Measurements from ENCODE around the gene ZBED4.
A peak's percentile ranks its signal among the peaks of the same experiment; 100 is the strongest.

Gene ZBED4

DNA sequence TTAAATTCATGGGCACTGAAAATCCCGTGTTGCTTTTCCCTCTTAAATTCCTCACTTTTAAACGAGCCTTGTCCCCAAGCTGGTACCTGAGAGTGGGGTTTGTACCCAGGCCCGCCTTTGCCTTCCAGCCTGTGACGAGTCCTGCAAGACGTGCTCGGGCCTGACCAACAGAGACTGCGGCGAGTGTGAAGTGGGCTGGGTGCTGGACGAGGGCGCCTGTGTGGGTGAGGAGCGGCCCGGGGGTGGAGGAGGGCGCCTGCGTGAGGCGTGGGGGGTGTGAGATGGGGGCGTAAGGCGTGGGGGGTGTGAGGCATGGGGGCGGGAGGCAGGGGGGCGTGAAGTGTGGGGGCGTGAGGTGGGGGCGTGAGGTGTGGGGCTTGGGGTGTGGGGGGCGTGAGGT lies 68.8 kb downstream of the ZBED4 start:
- no peak for DNase-seq

DNA sequence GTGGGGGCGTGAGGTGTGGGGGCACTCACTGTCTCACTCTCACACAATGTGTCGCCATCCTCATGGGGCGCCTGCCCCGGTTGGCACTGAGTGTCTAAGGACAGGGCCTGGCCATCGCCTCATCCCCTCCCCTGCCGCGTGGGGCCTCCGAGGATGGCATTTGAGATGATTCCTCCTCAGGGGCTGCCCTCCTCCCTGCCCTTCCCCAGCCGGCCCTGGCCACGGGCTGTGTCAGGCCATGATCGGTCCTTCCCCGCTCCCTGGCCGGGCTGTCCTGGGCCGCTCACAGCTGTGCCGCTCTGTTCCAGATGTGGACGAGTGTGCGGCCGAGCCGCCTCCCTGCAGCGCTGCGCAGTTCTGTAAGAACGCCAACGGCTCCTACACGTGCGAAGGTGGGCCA lies 69.3 kb downstream of the ZBED4 start:
- DNase-seq = no peak

DNA sequence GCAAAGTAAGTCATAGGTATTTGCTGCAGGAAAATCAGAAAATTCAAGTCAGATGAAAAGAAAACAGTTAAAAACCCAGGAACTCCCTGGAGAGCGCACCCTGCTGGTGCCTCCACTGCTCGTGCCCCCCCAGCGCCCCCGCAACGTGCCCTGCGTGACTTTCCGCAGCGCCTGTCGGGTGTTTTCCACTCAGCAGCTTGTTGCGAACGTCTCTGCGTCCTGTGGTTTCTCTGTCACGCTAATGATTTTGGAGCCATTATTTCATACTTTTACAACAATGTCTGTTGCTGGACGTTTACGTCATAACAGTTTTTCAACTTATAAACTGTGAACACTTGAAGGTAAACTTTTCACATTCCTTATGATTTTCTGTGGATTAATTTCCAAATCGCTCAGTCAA lies 69.8 kb downstream of the ZBED4 start:
- peak in 1 of 2 donors; percentile 38 for DNase-seq

DNA sequence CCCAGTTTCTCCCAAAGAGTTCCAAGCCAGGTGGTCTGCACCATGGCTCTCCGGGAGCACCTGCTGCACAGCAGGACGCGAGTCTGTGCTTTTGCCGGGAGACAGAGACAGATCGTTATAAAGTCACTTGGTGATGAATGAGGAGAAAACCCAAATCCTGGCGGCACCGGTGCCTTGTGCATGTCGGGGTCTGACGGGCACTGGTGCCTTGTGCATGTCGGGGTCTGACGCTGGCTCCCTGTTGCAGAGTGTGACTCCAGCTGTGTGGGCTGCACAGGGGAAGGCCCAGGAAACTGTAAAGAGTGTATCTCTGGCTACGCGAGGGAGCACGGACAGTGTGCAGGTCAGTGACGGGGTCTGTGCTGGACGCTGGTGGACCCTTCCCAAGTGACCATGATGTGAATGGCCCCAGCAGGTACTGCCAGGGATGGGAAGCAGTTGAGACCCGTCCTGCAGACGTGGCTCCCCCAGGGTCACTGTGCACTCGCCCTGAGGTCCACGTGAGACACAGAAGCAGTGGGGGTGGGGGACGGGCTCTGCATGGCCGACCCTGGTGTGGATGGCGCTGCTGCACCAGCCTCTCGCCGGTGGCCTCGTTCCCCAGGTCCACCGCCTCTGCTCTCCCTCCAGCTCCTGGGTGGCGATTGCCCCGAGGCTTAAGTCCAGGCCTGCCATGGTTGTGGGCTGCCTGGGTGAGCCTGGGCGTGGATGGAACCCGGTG lies 70.6 kb downstream of the ZBED4 start:
- no peak for DNase-seq

DNA sequence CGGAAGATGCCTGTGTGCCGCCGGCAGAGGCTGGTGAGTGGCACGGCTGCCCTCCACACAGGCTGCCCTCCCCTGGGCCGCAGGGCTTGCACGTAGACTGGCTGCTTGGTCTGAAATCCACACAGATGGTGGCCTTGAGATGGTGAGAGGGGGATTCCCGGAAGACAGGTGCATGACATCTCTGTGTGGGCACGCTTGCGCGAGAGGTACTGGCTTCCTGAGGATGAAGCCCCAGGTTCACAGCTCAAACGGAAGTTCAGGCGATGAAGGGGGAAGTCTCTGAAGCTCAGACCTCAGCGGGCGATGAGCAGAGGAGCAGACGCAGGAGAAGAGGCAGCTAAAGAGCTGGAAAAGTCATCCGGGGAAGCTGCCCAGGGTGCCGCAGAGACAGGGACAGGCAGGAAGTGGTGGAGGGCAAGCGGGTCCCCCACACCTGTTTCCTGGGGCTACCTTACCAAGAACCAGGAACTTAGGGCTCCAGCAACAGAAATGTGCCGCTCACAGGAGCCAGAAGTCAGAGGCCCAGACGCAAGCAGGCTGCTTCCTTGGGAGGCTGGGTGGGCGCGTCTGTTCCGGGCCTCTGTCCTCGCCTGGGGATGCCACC lies 72.0 kb downstream of the ZBED4 start:
- peak; percentile 60 to 67 for DNase-seq

DNA sequence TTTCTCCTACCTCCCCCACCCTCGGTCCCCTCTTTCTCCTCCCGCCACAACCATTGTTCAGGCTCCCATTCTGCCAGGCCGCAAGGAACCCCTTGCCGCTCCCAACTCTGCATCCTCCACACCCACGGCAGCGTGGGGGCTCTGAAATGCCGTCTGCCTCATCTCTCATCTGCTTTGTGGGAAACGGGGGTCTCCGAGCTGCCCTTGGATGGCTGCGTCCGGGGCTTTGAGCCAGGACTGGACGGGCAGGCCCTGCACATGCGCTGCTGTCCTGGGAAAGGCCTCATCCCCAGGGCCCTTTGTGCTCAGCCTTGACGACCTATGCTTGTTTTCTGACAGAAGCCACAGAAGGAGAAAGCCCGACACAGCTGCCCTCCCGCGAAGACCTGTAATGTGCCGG lies 73.3 kb downstream of the ZBED4 start:
- no peak for DNase-seq

DNA sequence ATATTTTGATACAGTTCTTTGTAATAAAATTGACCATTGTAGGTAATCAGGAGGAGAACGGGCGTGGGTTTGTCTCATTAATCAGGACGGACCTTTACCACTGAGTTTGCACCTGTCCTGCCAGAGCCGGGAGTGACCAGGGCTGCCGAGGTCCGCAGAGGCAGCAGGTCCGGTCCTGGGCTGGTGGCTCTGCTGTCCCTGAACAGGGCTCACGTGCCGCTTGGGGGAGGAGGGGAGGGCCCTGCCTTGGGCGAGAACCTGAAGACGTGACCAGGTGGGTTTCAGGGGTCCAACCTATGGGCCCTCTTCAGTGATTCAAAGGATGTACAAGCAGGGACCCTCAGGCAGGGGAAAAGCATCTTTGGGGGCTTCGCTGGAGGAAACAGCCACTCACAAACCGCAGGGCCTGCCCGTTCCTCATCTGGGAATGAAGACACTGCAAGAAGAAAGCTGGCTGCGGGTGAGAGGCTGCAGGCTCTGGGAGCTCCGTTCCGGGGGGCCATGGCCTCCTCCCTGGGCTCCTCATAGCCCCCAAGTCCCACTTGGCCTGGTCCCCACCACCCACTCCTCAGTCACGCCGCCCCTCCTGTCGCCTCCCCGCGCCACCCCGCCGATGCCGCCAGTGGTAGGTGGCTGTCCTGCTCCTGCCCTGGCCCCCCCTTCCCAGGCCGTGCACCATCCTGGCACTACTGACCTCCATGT lies 74.0 kb downstream of the ZBED4 start:
- DNase-seq = no peak

DNA sequence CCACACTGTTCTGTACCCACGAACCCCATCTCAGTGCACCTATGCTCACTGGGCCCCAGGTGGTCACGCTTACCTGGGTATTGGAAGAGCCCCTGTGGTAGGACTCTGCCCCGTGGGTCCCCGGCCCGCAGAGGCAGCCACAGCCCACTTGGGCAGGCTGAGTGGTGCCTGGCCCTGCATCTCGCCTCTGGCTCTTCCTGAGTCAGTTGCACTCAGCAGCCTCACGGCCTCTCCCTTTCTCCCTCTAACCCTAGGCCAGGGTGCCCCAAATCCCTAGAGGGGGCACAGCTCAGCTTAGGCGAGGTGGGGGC lies 74.5 kb downstream of the ZBED4 start:
- DNase-seq = no peak

DNA sequence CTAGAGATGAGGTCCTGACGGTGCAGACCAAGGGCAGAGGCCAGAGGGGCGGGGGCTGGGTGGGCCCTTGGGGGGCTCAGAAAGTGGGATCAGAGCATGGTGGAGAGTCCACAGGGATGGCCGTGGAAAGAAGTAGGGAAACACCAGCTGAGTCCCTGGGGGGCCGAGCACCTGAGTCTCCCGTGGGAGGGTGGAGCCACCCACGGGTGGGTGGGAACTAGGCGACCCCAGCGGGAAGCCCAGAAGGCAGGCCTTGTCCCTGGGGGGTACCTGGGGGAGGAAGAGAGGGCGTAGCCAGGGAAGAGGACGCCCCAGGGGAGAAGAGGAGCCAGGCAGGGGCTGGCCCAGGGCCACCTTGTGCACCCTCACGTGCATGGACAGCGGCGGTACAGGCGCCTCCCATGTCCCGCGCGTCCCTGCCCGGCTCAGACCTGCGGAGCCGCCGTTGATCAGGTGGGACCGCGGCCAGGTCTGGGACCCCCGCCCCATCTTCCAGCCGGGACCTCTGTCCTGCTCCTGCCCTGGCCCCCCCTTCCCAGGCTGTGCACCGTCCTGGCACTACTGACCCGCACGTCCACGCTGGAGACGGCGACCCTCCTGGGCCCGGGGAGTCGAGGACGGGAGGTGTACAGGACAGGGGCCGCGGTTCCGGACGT lies 75.0 kb downstream of the ZBED4 start:
- no peak for DNase-seq

DNA sequence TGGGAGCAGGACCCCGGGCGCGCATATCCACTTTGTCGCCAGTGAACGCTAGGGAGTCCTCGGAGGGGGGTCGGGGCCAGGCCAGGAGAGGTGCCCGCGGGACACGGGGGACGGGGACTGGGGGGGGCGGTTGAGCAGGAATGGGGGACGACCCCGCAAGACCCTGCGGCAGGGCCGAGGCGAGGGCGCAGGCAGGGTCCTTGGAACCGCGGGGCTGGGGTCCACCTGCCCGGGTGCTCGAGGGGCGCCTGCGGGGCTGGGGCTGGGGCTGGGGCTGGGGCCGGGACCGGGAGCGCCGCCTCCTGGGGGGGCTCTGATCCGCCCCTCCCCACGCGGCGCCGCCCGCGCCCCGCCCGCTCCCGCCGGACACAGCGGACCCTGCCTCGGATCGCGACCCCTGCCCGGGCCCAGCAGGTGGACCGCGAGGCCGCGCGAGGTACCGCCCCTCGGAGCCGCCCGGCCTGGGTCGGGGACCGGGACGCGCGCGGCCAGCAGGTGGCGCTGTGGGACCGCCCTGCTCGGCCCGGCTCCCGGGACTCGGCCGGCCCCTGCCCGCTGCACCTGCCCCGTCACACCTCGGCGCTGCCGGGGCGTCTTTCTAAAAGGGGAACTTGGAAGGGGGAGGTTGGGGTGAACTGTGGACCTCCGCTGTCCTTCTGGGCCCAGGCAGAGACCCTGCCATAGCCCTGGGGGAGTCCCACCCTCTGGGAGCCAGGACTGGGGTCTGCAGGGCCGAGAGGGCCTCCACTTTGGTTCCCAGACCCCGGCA lies 75.8 kb downstream of the ZBED4 start:
- peak; percentile 85 to 87 for DNase-seq

DNA sequence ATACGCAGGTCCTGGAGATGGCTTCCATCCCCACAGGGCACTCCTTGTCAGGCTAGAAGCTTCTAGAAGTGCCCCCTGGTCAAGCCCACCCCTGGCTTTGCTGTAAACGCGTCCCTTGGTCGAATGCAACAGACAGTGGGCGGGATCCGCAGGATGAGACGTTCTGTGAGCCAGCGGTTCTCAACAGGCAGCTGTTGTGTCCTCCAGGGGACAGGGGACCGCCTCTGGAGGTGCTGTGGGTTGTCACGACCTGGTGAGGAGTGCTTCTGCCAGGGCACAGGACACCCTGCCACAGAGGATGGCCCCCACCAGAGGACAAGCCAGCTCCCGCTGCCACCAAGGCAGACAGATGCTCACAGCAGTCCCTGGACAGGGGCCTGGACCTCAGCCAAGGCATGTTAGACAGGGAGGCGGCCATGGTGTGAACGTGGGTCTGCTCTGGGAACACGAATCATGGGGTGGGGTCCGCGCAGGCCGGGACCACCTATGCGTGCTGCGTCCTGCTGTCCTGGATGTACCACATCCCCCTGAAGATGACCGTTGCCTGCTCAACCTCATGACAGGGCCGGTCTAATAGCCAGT lies 76.4 kb downstream of the ZBED4 start:
- DNase-seq = no peak

DNA sequence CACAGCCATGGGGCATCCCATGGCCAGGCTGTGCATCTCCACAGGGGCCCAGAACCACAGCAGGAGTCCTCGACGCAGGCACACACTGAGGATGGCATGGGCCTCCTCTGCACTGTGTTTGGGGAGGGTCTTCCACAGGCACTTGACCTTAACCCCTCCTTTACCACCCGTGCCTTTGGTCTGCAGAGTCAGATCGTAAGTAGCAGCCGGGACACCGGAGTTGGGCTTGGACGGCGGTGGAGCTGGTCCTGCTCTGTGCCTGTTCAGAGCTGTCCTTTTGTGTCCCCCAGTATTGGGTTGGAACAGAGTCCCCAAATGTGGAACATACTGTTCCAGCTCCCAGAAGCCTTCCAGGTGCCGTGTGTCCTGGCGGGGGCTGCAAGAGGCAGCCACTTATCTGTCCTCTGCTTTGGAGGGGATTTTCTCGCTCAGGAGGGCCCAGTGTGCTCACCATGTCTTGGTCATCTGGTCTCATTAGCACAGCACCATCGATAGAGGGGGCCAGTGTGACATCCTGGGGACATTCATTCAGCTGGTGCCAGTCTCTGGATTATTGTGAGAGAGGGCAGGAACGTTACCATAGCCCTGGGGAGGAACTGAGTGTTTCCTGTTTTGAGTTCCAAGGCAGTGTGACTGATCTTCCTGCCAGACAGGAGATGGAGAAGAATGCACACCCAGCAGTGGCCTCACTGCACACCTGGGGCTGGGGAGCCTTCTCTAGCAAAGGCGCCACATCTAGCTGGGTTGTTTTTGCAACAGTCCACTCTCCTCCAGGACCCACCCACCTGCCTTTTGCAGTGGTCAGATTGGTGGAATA lies 77.2 kb downstream of the ZBED4 start:
- DNase-seq = peak; percentile 55 to 57

DNA sequence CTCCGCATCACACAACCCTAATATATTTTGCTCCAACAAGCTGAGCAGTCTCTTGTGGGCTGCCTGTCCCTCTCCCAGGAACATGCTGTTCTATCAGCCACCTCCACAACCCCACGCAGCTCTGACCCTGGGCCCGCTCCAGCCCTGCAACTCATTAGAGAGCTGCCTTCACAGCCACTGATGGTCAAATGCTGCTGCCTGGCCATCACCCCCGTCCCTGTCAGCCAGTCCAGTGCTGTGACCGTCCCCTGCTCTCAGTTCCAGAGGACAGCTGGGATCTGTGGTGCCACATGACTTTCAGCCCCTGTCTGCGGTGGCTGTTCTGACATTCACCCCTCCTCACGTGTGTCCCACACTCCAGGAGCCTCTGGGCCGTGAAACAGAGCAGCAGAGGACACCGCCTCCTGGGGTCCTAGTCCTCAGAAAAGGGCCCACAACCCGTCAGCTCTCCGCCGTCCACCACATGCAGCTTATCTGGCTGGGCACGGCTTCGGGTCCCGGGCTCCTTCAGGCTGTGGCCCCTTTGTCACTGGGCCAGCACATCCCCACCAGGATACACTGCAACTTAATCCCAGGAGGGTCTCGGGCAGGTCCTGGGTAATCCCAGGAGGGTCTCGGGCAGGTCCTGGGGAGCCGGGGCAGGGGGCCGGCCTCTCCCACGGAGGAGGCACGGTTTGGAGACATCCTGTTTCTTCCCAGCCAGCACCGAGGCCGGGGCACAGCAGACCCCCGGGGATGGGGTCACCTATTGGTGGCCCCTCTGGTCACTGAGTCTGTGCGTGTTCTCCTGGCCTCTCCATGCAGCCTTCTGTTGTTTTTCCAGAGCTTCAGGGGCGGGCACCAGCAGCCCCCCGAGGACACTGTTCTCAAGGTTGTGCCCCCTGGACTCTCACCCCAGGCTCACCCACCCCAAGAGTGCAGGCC lies 79.9 kb downstream of the ZBED4 start:
- DNase-seq = no peak

DNA sequence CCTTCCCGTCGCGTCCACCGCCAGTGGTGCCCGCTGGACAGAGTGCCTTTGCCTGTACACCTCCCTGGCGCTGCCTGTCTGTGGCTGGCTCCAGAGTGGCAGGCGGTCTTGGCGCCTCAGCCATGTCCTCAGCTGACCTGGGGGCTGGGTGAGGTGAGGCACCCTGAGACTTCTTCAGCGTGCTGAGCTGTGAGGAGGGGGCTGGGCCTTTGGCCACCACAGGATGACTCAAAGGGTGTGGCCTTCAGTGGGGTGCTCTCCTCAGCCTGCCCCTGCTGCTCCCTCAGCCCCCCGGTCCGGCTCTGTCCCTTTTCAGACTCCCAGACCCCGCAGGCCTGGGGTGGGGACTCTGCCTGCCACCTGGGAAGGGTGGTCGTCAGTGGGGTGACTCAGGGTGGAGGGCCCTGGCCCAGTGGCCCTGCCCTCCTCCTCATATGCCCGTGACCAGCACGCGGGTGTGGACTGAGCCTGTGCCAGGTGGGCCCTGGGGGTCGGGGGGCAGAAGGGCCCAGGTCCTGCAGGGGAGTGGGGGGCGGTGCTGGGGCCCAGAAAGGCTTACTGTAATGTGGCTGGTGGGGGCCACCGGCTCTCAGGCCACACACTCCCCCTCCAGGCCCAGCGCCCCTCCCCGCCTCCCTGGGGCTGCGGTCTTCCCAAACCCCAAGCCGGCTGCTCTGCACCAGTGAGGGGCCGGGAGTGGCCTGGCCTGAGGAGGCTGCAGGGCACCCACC lies 80.7 kb downstream of the ZBED4 start:
- DNase-seq = peak in 1 of 2 donors; percentile 37

DNA sequence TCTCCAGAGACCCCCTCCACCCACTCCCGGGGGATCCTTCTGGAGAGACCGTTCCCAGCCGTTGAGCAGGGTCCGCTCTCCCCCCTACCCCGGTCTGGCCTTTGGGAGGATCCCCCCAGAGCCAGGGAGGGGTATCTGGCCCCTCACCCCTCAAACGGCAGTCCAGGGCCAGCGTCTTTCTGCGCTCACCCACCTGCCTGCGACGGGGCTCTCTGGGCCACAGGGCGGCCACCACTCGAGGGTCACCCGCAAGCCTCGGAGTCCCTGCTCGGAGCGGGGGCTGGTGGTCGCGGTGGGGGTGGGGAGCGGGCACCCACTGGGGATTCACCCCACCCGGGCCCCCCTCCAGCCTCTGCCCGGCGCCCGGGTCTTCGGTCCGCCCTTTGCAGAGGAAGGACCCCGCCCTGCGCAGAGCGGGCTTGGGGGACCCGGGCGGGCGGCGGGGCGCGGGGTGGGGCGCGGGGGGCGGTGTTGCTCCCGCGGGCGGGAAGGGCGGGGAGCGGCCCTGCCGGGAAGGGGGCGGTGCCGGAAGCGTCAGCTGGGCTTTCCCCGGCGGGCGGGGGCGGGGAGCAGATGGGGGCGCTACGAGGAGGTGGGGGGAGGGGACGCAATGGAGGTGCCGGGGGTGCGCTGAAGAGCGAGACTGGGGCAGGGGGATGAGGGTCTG lies 81.4 kb downstream of the ZBED4 start:
- DNase-seq = peak; percentile 87 to 94

DNA sequence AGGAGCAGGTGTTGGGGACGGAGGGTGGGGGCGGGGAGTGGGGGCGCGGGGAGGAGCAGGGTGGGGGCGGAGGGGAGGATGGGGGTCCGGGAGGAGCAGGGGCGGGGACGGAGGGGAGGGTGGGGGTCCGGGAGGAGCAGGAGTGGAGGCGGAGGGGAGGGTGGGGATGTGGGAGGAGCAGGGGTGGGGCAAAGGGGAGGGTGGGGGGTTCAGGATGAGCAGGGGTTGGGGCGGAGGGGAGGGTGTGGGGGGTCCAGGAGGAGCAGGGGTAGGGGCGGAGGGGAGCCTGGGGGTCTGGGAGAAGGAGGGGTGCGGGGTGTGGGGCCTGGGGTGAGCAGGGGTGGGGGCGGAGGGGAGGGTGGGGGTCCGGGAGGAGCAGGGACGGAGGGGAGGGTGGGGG lies 81.9 kb downstream of the ZBED4 start:
- DNase-seq = peak in 1 of 2 donors; percentile 53

DNA sequence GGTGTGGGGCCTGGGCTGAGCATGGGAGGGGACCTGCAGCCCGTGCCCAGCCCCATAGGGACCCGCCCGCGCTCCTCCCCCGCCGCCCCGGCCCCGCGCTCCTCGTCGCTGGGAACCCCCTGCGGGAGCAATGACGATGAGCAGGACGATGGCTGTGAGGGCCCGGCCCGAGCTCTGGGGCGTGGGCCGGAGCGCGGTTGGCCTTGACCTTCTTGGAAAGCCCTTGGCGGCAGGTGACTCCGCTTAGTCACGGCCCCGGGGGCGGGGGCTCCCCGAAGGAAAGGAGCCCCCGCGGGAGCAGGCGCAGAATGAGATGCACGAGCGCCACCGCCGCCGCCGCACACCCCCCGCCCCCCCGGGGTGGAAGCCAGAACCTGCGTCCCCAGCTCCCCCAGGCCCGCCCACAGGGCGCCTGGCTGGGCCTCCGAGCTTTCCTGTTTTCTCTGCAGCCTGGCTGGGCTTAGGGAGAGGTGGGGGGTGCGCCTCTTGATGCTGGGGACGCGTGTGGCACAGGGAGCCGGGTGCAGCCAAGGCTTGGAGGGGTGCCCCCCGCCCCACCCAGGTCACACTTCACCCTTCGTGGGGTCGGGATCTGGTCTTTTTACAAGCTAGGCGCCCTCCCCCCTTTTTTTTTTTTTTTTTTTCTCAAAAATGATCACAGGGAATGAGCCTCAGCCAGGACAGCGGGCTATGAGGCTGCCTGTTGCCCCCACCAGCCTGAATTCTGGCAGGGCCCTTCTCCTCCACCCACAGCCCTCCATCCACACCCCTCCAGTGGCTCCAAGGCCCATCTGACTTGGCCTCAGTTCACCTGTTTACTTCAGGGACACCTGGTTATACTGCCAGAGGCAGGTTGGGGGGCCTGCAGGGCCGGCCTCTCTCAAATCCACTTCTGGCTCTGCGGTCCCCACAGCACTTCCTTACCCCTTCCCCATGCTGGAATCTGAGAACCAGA lies 82.7 kb downstream of the ZBED4 start:
- DNase-seq = peak; percentile 96 to 99
